H1 (cell line): Measurements from ENCODE around the gene CCDC159. TPM values are rescaled to one million over a fixed set of nuclear protein-coding genes. Genes with fewer than 3 reads are reported as not detected.

Experiments used
- ATF2 ChIP-seq: IDR thresholded peaks from 2 replicates; pipeline ENCODE4 v1.6.1; 2012; ENCODE audit warnings: low read length, inconsistent platforms
- HDAC6 ChIP-seq: IDR thresholded peaks from one replicate; pipeline ENCODE4 v1.7.1; 2012; ENCODE audit warnings: low read depth, mild to moderate bottlenecking, inconsistent platforms, low read length, moderate library complexity
- ZNF274 ChIP-seq: IDR thresholded peaks from 2 replicates; pipeline ENCODE4 v1.7.0; 2012; ENCODE audit warnings: low read length, borderline replicate concordance; ENCODE audit errors: extremely low read depth
- polyA plus RNA-seq, 7 experiments: library from polyadenylated mRNA; depleted of rRNA in 3 of 7; stranded (reverse) in 5 of 7; unstranded in 2 of 7; fragments of >200 nt in 5 of 7; fragments of 200-250 nt in 2 of 7; gene quantifications; 1 replicate in 5 of 7; 2 replicates in 1 of 7; 4 replicates in 1 of 7; pipeline versions ENCODE4 v1.2.1 to v1.2.3, GENCODE V29; 2011 to 2013; ENCODE audit warnings: missing spikeins in 2 of 7, mixed read lengths in 2 of 7
- total RNA-seq: library from RNA; stranded (reverse); fragmentation: NEBNext Ultra II Directional; extraction: Animal tissue kit (Norgen Biotek cat#: 25700); gene quantifications from 2 replicates; pipeline ENCODE4 v1.2.1, GENCODE V29; 2021

The CCDC159 gene
- total and polyA plus RNA-seq, 2 of the 8 experiments (the other 6 are each of a cell fraction or from before 2014, with no cell fraction given) = 4.0 to 5.4 TPM

- no peak for TF ChIP-seq ATF2
- no peak for TF ChIP-seq HDAC6
- TF ChIP-seq ZNF274 = no peak
- TF ChIP-seq, all 59 proteins: peak for 0
Measured at GRCh38 chr19:11324748-11325389, 21.4 kb upstream of the CCDC159 start (continued).
